GM19025 (cell line): Measurements from ENCODE around the gene TUBGCP6.

Experiments
- ATAC-seq: cut with Tn5 transposase; IDR thresholded peaks from one replicate; pipeline ENCODE4 v1.9.1; 2021; ENCODE audit warnings: mild to moderate bottlenecking, low read depth, moderate library complexity; ENCODE audit not compliant: unreplicated experiment

Gene TUBGCP6

DNA sequence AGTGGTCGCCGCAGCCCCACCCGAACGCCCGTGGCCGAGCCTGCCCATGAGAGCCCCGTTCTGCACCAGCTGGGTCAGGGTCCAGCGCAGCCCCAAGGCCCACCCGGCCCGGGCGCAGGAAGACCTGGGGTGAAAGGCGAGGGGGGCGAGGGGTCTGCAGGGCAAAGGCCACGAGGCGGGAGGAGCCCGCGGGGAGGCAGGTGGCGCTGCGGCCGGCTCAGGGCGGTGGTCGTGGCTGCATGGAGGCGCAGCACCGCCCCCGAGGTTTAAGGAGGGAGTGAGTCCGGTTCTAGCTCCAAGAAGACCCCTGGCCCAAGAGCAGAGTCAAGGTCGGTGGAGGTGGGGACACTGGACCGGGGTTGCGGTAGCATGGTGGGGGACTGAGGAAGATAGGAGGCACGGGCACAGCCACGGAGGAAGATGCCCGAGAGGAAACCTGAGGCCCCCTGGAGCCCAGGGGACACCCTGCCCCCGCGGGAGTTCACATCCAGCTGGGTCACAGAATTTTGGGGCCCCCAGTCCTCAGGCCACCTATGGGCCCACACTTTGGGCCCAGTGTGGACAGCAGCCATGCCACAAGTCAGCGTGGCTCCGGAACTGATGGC, 6.8 kb upstream of the TUBGCP6 start:
- no peak for ATAC-seq

- ATAC-seq = peak; percentile 50
Observed at GRCh38 chr22:50250555-50251476, 6.0 kb upstream of the TUBGCP6 start, which contains the start of gene HDAC10. TSS of gene HDAC10 (minus strand) at chr22:50251265. CDS start at chr22:50251032, 233 bp downstream.

- ATAC-seq = no peak
Observed at GRCh38 chr22:50250249-50250554, 5.4 kb upstream of the TUBGCP6 start.

DNA sequence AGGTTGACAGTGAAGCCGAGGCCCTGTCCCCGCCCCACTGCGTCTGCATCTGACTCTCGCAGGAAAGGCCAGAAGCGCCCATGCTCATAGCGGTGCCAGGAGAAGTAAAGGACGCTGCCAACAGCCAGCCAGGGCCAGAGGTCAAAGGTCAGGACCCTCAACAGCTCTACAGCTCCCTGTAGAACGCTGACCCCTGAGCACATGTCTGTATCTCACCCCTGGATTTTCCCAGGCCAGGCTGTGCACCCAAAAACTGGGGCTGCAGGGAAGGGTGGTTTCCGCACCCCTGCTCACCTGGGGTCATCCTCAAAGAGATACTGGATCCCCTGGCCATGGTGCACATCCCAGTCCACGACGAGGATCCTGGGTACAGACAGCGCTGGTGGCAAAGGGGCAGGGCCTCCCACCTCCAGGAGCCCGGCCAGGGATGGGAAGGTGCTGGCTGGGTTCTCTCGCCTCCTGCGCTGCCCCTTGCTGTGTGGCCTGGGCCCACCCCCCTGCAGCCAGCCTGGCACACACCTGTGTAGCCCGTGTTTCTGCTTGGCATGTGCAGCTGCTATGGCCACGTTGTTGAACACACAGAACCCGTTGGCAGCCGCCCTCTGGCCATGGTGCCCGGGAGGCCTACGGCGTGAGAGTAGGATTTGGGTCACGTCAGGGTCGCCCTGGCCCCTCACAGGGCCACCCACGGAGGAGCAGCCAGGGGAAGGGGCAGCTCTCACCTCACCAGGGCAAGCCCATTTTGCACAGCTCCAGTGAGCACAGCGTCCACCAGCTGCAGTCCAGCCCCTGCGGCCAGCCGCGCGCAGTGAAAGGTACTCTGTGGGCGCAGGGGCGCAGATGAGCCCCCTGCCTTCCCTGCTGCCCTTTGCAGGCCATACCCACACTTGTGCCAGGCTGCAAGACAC, 4.8 kb upstream of the TUBGCP6 start:
- no peak for ATAC-seq

GRCh38 chr22:50248196-50249081, 3.6 kb upstream of the TUBGCP6 start:
- no peak for ATAC-seq

- no peak for ATAC-seq
Observed at GRCh38 chr22:50247748-50248147, 2.9 kb upstream of the TUBGCP6 start.

- ATAC-seq = no peak
Observed at GRCh38 chr22:50246242-50247175, 1.7 kb upstream of the TUBGCP6 start.

GRCh38 chr22:50245214-50246072, 620 bp upstream of the TUBGCP6 start:
- no peak for ATAC-seq

GRCh38 chr22:50243685-50244419, 971 bp downstream of the TUBGCP6 start:
- no peak for ATAC-seq

DNA sequence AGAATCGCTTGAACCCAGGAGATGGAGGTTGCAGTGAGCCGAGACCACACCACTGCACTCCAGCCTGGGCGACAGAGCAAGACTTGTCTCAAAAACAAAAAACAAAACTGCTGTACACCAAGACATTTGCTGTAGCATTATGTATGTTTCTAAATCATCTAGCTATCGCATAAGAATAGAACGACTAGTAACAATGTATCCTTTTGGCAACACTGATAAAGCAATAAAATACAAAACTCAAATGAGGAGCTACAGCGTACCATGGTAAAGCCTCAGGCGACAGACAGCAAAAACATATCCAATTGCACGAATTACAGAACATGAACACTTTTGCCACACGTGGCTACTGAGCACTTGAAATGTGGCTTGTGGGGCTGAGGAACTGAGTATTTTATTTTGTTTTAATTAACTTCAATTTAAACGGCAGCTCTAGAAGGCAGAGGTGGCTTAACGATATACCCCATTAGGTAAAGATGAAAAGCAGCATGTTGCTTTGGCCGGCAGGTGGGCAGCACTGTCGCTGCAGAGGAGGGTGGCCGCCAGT, 2.3 kb downstream of the TUBGCP6 start:
- ATAC-seq = no peak

- ATAC-seq = no peak
Observed at GRCh38 chr22:50238755-50239154, 6.1 kb downstream of the TUBGCP6 start.

DNA sequence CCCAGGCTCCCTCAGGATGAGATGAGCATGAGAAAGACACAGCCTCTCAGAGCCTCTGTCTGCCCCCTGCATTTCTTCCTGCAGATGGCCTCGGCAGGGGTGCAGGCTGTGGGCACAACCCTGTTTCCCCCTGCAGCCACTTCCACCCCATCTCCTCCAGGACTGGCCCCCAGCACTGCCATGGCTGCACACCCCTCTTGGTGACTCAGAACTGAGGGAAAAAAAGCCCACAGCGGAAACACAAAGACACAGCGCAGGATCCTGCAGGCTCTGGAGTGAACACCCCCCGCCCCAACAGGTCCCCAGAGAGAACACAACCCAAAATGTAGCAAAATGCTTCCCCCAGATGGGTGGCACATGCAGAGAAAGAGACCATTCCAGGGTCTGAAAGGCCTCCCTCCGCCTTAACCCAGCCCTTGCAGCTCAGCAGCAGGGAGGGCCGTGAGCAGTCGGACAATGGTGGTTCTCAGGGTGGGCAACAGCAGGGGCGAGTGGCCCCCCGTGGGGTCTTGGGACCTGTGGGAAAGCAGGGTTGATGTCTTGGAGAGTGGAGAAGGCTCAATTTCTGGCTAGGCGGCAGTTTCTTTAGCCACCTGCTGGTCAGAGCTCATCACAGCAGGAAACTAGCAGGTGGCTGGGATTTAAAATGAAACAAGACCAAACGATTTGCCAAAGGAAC, 8.0 kb downstream of the TUBGCP6 start:
- no peak for ATAC-seq

GRCh38 chr22:50233223-50233622, 11.6 kb downstream of the TUBGCP6 start:
- no peak for ATAC-seq

DNA sequence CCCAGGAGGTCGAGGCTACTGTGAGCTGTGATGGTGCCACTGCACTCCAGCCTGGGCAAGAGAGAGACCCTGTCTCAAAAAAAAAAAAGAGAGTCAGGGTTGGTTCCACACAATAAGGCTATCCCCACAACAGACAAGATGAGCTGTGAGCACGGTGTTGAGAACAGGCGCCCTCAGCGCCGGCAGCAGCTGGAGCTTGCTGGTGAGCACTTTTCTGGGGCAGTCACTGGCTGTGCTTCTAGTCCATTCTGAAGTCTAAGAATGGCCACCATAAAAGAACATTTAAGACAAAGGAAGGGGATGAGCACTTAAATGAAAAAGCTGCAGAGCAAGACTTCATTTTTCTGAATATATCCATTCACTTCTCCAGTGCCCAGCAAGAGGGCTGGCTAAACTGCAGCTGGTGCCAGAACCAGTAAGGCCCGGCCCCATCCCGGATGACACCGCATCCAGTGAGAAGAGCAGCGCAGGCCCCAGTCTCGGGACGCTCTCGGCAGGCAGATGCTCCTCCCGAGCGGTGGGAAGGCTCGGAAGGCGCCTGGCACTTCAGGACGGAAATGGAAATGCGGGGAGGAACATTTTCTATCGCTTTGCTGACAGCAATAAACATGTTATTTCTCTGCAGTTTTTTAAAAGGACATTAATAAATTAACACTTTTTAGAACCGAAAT, 12.2 kb downstream of the TUBGCP6 start:
- ATAC-seq = no peak

DNA sequence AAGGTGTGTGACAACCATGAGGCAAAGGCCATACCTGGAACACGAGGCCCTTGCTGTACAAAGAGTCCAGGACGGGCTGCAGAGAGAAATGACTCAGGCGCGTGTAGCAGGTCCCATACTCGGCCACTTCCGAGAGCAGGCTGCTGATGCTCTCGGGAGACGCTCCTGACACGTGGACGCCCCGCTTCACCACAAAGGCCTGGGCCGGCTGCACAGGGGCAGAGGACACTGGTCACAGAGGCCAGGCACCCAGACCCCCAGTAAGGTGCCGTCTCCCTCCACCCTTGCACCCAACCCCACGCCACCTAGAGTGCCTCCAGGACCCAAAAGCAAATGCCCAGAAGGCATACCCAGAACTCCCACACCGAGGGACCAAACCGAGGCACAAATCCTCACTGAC, 15.5 kb downstream of the TUBGCP6 start:
- no peak for ATAC-seq

DNA sequence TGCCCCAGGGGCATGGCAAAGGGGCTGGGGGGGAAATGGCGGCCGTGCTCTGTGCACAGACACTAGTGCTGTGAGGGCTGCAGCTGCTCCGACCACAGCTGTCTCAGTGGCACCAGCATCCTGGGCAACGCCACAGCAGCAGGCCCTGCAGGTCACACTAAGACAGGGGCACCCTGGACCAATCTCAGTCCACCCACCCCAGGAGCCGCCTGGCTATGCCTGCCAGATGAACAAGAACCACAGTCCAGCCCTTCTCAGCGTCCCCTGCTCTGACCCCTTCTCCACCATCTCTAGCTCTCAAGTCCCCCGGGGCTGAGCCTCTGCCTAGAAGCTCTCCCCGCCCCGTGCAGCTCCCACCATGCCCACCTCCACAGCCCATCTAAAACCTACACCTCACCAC, 16.5 kb downstream of the TUBGCP6 start:
- ATAC-seq = no peak
